GM21528 (cell line): ENCODE data around the gene ITGAE.

Experiments used
- ATAC-seq: cut with Tn5 transposase; IDR thresholded peaks from one replicate; pipeline ENCODE4 v1.9.1; 2021; ENCODE audit warnings: mild to moderate bottlenecking, moderate library complexity; ENCODE audit not compliant: unreplicated experiment, low FRiP score

The ITGAE gene

DNA sequence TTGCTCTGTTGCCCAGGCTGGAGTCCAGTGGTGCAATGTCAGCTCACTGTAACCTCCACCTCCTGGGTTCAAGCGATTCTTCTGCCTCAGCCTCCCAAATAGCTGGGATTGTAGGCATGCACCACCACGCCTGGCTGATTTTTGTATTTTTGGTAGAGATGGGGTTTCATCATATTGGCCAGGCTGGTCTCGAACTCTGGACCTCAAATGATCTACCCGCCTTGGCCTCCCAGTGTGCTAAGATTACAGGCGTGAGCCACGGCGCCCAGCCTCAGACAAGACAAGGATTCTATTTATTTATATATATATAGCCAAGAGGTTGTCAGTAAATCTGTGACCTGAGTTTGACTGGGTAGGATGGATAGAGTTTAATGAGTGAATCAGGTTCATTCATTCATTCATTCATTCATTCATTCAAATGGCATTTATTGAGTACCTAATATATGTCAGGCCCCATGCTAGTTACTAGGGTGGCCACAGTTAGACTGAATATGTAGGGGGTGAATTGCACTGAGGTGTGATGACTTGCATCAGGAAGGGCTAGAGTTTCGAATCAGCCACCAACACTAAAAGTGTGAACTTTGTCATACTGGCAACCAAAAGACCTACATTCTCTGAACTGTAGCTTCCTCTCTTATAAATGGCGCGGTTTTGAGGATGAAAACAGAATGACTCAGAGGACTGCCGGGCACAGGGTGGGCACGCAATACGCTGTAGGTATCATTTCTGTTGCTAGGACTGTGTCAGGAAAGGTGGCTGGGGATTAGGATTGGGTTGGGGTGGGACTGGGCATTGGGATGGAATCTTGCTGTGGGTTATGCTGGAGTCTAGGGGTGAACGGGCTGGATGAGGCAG is 37.8 kb downstream of the ITGAE start:
- no peak for ATAC-seq

DNA sequence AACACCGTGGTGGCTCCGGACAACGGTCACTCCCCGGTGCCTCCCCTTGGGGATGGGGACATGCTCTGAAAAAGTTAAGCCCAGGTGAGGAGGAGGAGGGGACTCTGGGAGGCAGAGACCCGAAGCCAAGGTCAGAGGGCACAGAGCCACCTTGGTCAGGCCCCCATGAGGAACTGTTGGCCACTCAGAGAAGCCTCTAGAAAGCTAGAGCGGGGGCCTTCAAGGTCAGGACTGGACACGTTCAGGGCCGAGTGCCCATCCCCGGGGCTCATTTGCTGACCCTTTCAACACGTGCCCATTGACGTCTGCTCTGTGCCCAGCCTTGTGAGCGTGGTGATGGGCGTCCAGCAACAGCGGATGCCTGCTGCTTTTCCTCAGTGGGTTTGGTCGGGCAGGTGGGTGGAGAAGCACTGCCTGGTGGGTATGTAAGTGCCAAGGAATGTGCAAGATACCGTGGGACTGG is 39.0 kb downstream of the ITGAE start:
- no peak for ATAC-seq

DNA sequence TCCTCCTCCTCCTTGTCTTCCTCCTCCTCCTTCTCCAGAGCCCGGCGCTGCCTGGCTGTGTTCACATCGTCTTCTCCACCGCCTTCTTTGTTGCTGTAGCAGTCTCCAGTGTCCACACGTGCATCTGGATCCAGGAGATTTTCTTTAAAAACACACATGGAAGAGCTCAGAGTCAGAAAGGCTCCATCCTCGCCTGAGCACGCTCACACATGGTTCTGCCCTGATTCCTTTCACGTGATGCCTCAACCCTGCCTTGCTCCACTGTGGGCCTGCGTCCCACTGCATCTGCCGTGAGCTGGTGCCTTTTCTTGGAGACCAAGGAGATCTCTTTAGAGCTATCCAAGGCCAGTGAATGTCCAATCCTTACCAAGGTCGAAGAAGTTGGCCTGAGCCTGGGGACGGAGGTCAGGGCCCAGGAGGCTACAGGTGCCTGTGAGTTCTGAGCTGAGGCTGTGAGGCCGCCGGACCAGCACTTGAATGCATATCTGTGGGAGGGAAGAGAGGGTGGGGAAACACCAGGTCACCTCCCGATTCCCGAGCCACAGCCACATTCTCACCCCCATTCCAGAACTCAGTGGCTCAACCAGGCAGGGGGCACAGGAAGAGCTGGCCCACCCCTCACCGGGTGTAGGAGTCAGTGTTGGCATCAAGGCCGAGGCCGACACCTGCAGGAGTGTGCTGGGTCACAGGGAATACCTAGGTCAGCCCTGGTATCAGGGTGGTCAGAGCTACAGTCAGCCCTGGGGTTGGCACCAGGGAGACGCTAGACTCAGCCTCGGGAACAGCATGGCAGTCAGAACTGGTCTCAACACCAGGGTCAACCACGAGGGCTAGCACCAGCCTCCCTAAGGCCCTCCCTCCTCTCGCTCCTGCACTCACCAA is 39.7 kb downstream of the ITGAE start:
- no peak for ATAC-seq

DNA sequence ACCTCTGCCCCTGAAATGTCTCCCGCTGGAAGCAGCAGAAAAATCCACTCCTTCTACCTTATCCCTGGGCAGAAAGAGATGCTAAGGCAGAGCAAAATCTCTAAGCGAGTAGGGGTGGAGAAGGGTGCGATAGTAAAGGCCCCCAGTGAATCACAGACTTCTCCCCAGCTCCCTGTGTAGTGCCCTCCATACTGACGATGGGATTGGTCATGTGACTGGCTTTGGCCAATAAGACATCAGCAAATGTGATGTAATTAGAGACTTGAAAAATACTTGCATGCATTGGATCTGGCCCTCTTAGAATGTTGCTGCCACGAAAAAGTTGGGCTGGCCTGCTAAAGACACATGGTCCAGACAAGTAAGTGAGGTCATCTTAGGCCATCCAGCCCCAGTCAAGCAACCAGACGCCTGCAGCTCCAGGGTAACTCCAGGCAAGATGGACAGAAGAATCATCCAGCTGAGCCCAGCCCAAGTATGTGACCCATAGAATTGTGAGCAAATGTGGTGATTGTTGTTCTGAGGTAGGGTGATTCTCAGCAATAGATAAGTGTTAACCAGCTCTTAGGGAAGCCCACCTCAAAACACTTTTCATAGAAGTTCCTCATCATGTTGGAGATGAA is 41.3 kb downstream of the ITGAE start:
- ATAC-seq = no peak

DNA sequence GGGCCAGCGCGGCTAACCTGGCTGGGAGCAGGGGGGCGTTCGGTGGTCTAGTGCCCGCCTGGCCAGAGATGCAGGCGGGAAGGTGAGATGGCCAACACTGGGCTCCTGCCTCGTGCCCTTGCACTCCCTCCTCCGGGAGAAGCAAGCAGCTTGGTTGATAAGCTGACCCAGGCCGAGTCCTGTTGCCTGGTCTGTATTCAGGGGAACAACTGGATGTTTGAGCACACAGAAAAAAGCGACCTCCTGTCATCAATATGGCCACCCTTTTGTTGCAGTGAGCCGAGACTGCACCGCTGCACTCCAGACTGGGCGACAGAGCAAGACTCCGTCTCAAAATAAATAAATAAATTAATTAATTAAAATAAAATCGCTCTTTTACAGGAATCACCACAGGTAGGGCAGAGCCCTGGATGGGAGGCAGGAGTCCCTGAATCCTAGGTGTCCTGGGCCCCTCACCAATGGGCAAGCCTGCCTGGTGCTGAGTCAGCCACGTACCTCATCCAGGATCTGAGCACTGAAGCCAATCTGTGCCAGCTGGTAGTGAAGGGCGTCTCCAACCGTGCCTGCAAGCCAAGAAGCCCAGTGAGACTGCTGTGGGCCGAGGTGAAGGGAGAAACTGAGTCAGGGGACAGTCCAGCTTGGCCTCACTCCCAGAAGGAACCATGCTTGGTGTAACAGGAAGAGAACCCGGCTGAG is 45.5 kb downstream of the ITGAE start:
- ATAC-seq = no peak

DNA sequence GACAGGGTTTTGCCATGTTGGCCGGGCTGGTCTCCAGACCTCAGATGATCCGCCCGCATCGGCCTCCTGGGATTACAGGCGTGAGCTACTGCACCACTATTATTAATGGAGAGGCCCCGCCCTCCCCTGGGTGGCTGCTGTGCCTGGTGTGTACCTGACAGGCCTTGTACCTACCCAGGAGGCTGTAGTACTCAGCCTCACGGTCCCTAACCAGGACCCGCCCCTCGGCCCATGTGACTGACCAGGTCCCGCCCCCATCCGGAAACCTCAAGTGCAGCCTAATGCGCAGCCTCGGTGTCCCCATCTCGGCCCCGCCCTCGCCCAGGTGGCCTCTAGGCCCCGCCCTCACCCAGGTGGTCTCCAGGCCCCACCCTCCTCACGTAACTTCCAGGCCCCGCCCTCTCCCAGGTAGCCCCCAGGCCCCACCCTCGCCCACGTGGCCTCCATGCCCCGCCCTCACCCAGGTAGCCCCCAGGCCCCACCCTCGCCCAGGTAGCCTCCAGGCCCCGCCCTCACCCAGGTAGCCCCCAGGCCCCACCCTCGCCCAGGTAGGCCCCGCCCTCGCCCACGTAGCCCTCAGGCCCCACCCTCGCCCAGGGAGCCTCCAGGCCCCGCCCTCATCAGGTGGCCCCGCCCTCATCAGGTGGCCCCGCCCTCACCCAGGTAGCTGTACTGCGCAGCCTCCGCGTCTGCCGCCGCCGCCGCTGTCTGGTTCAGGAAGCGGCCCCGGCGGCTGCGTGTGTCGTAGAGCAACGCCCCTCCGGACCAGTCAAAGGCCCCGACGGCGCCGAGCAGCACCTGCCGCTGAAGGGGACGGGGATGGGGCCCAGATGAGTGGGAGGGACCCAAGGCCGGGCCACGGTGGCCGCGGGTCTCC is 46.3 kb downstream of the ITGAE start:
- ATAC-seq = no peak

DNA sequence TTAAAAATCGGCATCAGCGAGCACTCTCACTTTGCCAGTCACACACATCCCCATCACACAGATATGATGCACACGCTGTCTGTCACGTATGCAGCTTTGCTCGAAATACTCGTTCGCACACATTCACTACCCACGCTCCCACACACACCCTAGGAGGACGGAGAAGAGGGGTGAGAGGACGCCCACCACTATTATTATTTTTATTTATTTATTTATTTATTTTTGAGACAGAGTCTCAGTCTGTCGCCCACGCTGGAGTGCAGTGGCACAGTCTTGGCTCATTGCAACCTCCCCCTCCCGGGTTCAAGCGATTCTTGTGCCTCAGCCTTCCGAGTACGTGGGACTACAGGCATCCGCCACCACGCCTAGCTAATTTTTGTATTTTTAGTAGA is 46.9 kb downstream of the ITGAE start:
- ATAC-seq = no peak

DNA sequence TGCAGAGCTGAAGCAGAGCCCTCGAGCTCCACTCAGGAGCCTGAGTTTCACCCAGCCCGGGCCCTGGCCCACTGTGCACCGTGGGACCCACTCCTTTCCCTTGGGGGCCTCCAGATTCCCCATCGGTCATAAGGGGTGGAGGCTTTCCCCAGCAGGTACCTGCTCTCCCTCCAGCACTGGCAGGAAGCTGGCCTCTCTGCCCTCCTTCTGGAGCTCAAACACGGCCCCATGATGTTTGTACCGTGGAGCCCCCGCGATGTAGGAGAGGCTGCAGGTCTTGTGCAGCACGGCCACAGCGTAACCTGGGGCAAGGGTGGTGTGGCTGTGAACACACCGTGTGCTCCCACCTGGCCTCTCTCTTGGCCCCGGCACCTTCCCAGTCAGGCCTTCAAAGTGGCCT is 47.4 kb downstream of the ITGAE start:
- ATAC-seq = no peak

DNA sequence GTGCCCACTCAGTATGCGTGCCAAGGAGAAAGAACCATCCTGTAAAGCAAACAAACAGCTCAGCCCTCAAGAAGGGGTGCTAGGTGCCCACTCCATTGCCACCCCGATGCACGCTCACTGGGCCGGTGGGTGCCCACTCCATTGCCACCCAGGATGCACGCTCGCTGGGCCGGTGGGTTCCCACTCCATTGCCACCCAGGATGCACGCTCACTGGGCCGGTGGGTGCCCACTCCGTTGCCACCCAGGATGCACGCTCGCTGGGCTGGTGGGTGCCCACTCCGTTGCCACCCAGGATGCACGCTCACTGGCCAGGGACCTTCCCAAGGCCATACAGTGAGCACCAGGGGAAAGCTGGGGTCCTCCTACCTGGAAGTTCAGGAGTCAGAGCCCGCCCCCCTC is 49.2 kb downstream of the ITGAE start:
- no peak for ATAC-seq

DNA sequence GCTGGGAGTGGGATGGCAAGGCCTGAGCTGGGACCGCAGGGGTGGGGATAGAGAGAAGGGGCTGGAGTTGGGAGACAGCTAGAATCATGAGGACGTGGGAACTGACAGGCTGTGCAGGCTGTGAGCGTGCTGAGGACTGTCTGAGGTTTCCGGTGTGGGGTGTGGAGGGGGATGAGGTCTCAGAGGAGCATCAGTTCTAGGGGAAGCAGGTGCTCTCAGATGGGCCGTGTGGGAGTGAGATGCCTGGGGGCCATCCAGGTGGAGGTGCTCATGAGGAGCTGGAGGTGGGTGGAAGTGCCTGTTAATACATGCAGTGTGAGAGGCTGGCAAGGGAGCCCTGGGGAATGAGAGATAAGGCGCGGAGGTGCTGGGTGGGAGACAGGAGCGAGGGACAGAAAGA is 50.1 kb downstream of the ITGAE start:
- ATAC-seq = no peak

DNA sequence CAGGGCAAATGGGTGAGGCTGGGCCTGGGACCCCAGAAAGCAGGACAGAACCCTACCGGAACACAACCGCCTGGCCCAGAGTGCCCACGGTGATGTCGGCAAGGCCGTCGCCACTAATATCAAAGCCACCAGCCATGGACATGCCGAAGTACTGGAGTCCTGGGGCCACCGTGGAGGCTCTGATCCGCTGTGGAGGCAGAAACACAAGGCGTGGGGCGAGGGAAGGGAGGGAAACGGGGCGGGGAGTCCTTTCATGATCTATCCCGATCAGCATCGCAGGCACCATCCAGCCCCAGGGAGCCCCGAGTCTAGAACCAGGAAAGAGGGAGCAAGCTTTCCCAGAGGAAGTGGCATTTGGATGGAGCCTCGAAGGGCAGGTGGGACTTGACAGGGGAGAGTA is 50.7 kb downstream of the ITGAE start:
- ATAC-seq = no peak

DNA sequence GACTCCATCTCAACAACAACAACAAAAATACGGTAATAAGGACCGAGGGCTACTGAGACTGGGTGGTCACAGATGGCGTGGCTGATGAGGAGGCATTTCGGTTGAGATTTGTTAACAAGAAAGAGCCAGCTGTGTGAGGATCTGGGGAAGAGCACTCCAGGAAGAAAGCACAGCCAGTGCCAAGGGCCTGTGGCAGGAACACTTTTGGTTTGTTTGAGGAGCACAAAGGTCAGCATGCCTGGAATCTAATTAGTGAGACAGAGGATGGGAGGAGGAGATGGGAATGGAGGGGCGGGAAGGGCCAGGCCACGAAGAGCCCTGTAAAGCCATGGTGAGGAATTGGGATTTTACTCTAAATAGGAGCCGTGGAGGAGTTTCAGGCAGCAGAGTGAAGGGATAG is 52.4 kb downstream of the ITGAE start:
- ATAC-seq = no peak

DNA sequence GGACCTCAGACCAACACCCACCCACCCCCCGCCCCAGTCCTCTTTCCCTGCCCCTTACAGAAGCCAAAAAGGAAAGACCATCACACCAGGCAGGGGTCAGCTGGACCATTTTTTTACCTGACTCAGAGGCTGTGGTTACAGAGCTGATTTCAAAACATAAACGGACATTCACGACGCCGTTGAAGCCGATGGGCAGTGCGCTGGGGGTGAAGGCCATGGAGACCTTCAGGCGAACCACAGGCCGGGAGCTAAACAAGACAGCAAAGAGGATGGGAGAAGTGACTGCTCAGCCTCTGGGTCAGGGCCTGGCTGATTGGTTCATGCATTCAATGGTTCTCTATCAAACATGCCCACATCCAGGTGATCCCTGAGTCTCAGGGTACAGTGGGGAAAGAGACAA is 53.2 kb downstream of the ITGAE start:
- no peak for ATAC-seq

DNA sequence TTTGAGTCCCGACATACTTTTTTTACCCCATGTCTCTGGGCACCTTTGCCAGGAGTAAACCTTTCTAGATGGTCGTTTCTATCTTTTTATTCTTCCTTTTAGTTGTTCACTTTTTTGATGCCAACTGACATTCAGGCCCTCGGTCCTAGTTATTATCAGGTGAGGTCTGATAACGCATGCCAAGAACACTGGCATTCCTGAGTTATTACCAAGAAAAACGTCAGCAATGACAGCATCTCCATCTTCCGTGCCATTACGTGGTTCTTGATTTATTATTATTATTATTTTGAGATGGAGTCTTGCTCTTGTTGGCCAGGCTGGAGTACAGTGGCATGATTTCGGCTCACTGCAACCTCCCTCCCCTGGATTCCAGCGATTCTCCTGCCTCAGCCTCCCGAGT is 55.9 kb downstream of the ITGAE start:
- no peak for ATAC-seq

DNA sequence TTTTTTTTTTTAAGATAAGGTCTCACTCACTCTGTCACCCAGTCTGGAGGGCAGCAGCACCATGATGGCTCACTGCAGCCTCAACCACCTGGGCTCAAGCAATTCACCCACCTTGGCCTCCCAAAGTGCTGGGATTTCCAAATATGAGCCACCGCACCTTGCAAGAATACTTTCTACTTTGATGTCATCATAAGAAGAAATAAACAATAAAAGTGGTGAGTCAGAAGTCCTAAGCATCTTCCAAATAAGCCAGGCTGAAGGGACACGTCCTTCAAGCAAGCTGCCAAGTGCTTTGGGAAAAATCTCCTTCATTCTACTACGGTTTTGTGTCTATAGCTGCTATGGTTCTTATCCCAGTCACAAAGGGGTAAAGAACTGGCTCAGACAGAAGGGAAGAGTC is 57.0 kb downstream of the ITGAE start:
- ATAC-seq = no peak

DNA sequence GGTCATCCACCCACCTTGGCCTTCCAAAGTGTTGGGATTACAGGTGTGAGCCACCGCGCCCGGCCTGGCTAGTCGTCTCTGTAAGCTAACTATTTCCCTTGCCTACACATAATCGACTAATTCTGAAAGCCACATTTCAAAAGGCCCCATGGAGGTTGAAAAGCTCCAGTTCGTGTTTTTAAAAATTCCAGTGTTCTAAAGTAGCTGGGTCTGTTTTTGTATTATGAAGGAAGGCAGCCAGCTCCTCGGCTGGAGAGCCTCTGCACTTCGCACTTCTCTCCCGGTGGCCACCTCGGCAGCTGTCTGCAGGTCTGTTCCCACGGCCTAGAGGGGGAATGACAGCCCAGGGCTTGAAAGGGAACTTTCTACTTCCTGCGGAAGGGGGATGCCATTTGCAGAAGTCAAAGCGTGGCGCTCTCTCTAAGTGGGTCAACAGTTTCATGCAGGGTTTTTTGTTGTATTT is 60.3 kb downstream of the ITGAE start:
- peak; percentile 63 for ATAC-seq

DNA sequence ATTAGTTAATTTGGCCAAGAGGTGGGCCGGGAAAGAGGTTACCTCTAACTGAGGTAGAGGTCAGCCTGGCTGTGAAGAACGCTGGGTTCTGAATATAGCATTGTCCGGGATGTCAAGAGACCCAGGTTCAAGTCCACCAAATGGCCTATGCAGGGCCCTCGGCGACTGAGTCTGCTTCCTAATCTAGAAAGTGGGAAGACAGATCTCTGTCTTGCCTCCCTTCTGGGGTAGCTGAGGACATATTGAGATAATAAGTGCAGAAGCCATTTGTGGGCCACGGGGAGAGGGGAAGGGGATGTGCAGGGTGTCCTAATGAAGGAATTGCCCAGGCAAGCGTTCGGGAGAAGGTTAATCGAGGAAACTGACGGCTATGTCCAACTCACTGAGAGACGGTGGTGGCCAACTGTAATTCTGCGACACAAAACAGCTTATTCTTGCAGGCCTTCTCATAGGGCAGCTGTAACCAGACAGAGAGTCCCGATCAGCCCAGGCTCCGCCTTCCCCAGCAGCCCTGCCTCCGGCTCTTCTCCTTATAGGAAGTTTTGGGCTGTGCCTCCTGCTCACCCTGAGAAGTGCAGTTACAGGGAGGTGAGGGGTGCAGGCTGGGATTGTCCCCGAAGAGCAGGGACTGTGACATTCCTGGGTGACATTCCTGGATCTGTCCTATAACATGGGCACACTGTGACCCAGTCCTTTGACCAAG is 61.4 kb downstream of the ITGAE start:
- ATAC-seq = no peak

DNA sequence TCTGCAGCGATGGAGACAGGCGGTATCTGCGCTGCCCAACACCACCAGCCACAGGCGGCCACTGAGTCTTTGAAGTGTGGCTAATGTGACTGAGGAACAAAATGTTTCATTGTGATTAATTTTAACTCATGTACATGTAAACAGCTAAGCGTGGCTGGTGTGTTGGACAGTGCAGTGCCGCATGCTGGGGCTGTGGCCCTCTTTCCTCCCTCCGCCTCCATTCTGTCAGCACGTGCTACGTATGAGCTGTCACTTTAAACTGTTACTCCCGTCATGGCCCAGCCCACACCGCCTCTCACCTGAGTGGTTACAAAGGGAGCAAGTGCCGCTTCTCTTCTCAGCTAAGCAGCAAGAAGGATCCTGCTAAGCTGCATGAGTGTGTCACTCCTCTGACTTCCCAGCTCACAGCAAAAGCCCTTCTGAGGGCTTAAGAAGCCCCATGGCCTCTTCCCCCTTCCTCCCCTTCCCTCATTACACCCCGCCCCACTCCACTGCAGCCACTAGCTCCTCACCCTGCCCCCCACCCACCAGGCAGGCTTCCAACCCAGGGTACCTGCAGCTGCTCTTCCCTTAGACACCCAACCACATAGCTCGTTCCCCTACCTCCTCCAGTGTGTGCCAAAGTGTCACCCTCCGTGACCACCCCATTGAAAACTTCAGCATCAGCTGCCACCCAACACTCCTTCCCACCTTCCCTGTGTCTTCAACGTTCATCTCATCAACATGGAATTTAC is 62.3 kb downstream of the ITGAE start:
- no peak for ATAC-seq
